ENCODE measurements around the gene C12orf76.
"Not testable (repeated sequence)": the region's sequence is repeated elsewhere in the genome, so short reads cannot be mapped to it uniquely, and the experiment has no call there.

C12orf76 gene

DNA sequence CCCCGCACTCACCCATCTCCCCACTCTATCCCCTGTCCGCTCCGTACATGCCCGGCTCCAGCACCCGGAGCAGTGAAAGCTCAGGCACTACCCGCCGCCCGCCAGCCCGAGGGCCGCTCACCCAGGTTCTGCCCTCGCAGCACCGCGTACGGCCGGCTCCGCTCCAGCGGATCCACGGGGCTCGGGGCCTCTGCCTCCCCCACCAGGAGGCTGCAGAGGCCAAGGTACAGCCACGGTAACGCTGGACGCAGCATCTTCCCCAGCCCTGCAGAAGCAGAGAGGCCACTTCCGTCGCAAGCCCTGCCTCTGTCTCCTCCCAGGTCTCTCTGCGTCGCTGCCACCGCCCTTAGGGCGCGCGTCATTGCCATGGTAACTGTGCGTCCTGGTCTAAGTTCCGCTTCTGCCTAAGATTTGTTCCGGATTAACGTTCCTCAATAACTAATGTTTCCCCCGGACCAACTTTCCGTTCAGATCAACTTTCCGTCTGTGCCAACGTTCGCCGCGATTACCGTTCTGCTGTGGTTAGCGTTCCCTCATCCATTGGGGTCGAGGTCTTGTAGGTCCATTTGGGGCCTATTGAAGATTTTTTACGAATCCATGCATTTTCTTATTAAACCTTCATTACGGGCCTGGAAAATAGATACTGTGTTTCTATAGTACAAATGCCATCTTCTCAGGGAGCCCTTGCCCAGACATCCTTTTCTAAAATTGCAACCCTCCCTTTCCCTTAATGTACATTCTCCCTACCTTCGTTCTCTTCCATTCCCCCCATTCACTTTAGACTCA is at the start of gene C12orf76:
Gene C12orf76 (minus strand): TSS at position 281 of the 786 bp plus-strand sequence. CDS start 27 bp downstream, at position 254.
- peak; percentile 98 for DNase-seq (ENCODE audit: low read depth, low spot score)

GRCh38 chr12:110093631-110094311 is 45.4 kb upstream of the C12orf76 start:
- DNase-seq (ENCODE audit: low read depth, low spot score): no peak

DNA sequence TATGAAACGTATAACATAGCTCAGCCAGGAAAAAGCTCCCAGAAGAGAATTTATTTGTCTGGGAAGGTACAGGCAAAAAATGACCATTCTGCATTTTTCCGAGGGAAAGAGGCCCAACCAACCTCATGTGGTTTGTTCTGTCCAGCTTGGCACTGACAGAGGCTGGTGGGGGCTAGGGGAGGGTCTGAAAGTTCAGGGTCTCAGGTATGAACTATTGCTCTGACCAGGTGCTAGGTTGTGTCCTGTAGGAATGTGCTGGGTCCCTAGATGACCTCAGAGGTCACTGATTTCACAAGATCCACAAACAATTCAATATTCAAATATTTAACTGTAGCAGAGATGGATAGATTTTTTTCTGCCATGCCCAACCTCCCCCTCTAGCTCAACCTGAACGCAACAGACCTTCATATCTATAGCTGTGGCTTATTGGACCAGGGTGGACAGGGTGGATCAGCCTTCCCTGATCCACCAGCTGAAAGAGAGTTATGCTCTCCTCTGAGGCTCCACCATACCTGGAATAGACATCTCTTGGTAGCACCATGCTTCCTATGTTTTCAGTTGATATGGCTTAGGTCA is 42.9 kb upstream of the C12orf76 start:
- no peak for DNase-seq (ENCODE audit: low read depth, low spot score)

GRCh38 chr12:110090266-110091135 is 42.2 kb upstream of the C12orf76 start:
- no peak for DNase-seq (ENCODE audit: low read depth, low spot score)

- no peak for DNase-seq (ENCODE audit: low read depth, low spot score)
Observed at GRCh38 chr12:110088936-110089335, 40.6 kb upstream of the C12orf76 start.

- not testable (repeated sequence) for DNase-seq (ENCODE audit: low read depth, low spot score)
Observed at GRCh38 chr12:110088216-110088615, 39.9 kb upstream of the C12orf76 start.

DNA sequence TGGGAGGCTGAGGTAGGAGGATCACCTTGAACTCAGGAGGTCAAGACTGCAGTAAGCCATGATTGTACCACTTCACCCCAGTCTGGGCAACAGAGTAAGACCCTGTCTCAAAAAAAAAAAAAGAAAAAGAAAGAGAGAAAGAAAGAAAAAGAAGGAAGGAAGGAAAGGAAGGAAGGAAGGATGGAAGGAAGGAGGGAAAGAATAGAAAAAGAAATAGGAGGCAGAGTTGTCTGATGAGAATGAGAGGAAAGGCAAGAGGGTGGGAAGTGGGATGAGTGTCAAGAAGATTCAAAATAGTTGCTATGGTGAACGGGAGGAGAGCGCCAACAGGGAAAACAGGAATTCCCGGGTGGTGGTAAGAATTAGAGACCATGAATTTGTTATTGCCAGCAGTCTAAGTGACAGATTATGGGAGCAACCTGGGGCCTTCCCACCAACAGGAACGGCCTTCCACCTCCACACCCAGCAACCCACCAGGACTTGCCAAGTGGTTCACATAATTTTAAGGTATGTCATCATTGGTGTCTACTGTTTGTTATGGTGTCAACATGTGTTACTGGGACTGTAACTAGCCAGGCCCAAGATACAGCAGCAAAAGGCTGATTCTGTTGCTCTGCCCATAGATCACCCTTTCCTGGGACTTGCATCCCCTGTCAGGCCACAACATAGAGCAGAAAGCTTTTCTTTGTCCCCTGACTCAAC is 36.1 kb upstream of the C12orf76 start:
- no peak for DNase-seq (ENCODE audit: low read depth, low spot score)

GRCh38 chr12:110080410-110080809 is 32.1 kb upstream of the C12orf76 start:
- no peak for DNase-seq (ENCODE audit: low read depth, low spot score)

- no peak for DNase-seq (ENCODE audit: low read depth, low spot score)
Observed at GRCh38 chr12:110079477-110080400, 31.4 kb upstream of the C12orf76 start.

DNA sequence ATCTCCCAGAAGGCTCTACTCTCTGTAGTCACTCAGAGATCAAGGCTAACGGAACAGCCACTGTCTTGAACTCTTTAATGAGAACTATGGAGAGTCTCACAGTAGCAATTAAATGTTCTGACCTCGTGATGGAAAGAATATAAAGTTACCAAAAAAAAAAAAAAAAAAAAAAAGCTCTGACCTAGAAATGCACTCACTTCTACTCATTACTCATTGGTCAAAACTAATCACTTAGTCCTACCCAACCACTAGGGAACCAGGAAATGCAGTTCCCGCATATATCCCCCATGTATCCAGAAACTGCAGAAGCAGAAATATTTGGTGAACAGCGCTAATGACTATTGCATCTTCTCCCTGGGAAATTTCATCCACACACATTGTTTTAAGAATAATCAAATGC is 29.5 kb upstream of the C12orf76 start:
- no peak for DNase-seq (ENCODE audit: low read depth, low spot score)

DNA sequence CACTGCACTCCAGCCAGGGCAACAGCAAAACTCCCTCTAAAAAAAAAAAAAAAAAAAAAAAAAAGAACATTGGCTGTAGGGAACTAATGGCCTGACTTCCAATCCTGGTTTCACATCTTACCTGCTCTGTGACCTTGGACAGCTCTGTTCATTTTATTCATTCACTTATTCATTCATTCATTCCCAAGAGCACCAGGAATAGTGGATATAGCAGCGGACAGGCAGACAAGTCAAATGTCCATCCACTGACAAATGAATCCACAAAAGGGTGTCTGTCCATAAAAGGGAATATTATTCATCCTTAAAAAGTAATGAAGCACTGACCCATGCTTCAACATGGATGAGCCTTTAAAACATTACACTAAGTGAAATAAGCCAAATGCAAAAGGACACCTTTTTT is 27.6 kb upstream of the C12orf76 start:
- DNase-seq (ENCODE audit: low read depth, low spot score): no peak

- DNase-seq (ENCODE audit: low read depth, low spot score): no peak
Observed at GRCh38 chr12:110074089-110074488, 25.8 kb upstream of the C12orf76 start.

GRCh38 chr12:110073049-110073831 is 24.9 kb upstream of the C12orf76 start:
- DNase-seq (ENCODE audit: low read depth, low spot score): no peak

- DNase-seq (ENCODE audit: low read depth, low spot score): not testable (repeated sequence)
Observed at GRCh38 chr12:110072636-110073035, 24.3 kb upstream of the C12orf76 start.

GRCh38 chr12:110071967-110072366 is 23.6 kb upstream of the C12orf76 start:
- DNase-seq (ENCODE audit: low read depth, low spot score): no peak

GRCh38 chr12:110071504-110071903 is 23.2 kb upstream of the C12orf76 start:
- no peak for DNase-seq (ENCODE audit: low read depth, low spot score)

- DNase-seq (ENCODE audit: low read depth, low spot score): no peak
Observed at GRCh38 chr12:110068654-110069053, 20.3 kb upstream of the C12orf76 start.

GRCh38 chr12:110068115-110068514 is 19.8 kb upstream of the C12orf76 start:
- DNase-seq (ENCODE audit: low read depth, low spot score): not testable (repeated sequence)

GRCh38 chr12:110067531-110067930 is 19.2 kb upstream of the C12orf76 start:
- DNase-seq (ENCODE audit: low read depth, low spot score): no peak
